Right lobe of liver (tissue), 6 donors: Measurements from ENCODE around the gene VAV2. TPM values are rescaled to one million over a fixed set of nuclear protein-coding genes. Genes with fewer than 3 reads are reported as not detected.

Experiments used
- ATAC-seq, 4 donors: fragments of 200-7000 bp; cut with Tn5 transposase; one replicate each; pipeline ENCODE4 v1.9.1; 2020; ENCODE audit warnings: mild to moderate bottlenecking in 4 of 4, moderate library complexity in 4 of 4
- DNase-seq, 3 donors: peaks; one replicate each; pipeline ENCODE4 v3.0.0-alpha.2; 2020
- H3K27ac ChIP-seq, 3 donors: fragments of 200-600 bp; one replicate each; pipeline ENCODE4 v1.8.0; 2022
- H3K27me3 ChIP-seq, 2 donors: fragments of 200-600 bp; one replicate each; pipeline ENCODE4 v1.8.0; 2022
- H3K36me3 ChIP-seq, 4 donors: fragments of 200-600 bp; sonication (generic) in 1 of 4; one replicate each; pipeline versions ENCODE4 v1.5.1 to v1.8.0; 2017 to 2022; ENCODE audit warnings: control low read depth in 1 of 4
- H3K4me1 ChIP-seq, 4 donors: fragments of 200-600 bp; sonication (generic) in 1 of 4; one replicate each; pipeline versions ENCODE4 v1.5.1 to v1.8.0; 2017 to 2022; ENCODE audit warnings: control low read depth in 1 of 4
- H3K4me3 ChIP-seq, 3 donors: fragments of 200-600 bp; one replicate each; pipeline ENCODE4 v1.8.0; 2022
- H3K9me3 ChIP-seq, 4 donors: fragments of 200-600 bp; sonication (generic) in 1 of 4; one replicate each; pipeline versions ENCODE4 v1.5.1 to v1.8.0; 2017 to 2022; ENCODE audit warnings: control low read depth in 1 of 4
- POLR2A ChIP-seq: fragments of 450-650 bp; IDR thresholded peaks from one replicate; pipeline ENCODE4 v1.6.1; 2017; ENCODE audit warnings: antibody characterized with exemption, mild to moderate bottlenecking
- WGBS: methylation state at CpG from one replicate; pipeline ENCODE4 v1.1.6; 2018; ENCODE audit warnings: low coverage, low lambda C conversion rate; ENCODE audit not compliant: insufficient coverage; ENCODE audit errors: missing lambda C conversion rate; 5-methylcytosine and 5-hydroxymethylcytosine counted together
- intact Hi-C, 2 donors: fragments of 100-400 bp; cut with DNase I; formaldehyde crosslinking; loops; one replicate each; pipeline versions ENCODE4 v1.11.2 to v1.14.1; 2022
- total RNA-seq, 6 experiments: library from RNA; depleted of rRNA in 2 of 6; stranded (reverse); fragments of >200 nt in 2 of 6; fragmentation: NEBNext Ultra II Directional in 3 of 6; extraction: Animal tissue kit (Norgen Biotek cat#: 25700) in 3 of 6; gene quantifications; one replicate each; pipeline versions ENCODE4 v1.1.0 to v1.2.4, GENCODE V29; 2016 to 2023
- TF ChIP-seq, protein P1 (sequence below), 4 donors: fragments of 200-600 bp in 3 of 4; fragments of 450-650 bp in 1 of 4; IDR thresholded peaks; one replicate each; pipeline versions ENCODE4 v1.5.1 to v1.8.0; 2016 to 2022; ENCODE audit warnings: antibody characterized with exemption in 4 of 4, mild to moderate bottlenecking in 2 of 4
- donor health status: DM: no; HTN: yes; CAD: no.
- donor health status: DM: no; HTN: no; CAD: no.
- donor health status: DM: no; HTN: no; CAD: no.
- donor health status: DM: no; HTN: yes; CAD: no.
- donor health status: DM: no; HTN: yes; CAD: no.

The VAV2 gene
- total RNA-seq, 6 experiments from 2014 or later: 30.1 to 44.3 (median 34.9) TPM

- Histone ChIP-seq H3K27me3 (no peaks in the 10 kb centered on the region), H3K4me1 (no peaks in the 10 kb centered on the region), H3K4me3 (no peak overlapping the region), H3K36me3 (no peaks in the 10 kb centered on the region), H3K9me3 (no peaks in the 10 kb centered on the region), H3K27ac (no peak overlapping the region)
- DNase-seq (no peak), ATAC-seq (no peak)
- intact Hi-C loops: loop anchor here (5.0 kb wide), 2 partner anchors 208 to 213 kb away; no protein-coding TSS in a partner anchor
- TF ChIP-seq POLR2A: no peak
- TF ChIP-seq, protein P1, sequence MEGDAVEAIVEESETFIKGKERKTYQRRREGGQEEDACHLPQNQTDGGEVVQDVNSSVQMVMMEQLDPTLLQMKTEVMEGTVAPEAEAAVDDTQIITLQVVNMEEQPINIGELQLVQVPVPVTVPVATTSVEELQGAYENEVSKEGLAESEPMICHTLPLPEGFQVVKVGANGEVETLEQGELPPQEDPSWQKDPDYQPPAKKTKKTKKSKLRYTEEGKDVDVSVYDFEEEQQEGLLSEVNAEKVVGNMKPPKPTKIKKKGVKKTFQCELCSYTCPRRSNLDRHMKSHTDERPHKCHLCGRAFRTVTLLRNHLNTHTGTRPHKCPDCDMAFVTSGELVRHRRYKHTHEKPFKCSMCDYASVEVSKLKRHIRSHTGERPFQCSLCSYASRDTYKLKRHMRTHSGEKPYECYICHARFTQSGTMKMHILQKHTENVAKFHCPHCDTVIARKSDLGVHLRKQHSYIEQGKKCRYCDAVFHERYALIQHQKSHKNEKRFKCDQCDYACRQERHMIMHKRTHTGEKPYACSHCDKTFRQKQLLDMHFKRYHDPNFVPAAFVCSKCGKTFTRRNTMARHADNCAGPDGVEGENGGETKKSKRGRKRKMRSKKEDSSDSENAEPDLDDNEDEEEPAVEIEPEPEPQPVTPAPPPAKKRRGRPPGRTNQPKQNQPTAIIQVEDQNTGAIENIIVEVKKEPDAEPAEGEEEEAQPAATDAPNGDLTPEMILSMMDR (IDR thresholded peaks at IDR 0.05): no peak
- 60% methylated on average over 1 of the region's 6 CpGs for WGBS
Measured at GRCh38 chr9:133999851-134000265, 7.7 kb upstream of the VAV2 start.

DNA sequence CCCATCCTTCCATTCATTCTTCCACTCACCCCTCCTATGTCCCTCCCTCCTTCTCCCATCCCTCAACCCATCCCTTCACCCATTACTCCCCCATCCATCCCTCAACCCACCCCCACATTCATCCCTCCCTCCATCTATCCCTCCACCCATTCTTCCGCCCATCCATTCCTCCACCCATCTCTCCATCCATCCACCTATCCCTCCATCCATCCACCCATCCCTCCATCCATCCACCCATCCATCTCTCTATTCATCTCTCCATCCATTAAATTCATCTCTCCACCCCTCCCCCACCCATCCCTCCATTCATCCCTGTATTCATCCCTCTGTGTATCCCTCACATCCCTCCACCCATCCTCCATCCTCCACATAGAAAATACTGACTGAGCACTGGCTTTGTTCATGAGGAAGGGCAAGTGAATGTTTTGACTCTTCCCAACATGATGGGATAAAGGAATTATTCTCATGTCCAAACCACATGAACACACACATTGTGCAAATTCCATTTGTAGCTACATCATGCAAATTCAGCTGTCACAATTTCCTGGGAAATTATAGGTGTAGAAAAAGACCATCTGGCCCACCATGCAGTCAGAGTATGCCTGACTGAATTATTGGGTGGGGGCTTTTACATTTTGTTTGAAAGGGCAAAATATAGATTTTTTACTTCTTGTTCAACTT lies 6.9 kb upstream of the VAV2 start:
- Histone ChIP-seq H3K4me3 (no peak overlapping the region), H3K9me3 (no peaks in the 10 kb centered on the region), H3K36me3 (no peaks in the 10 kb centered on the region), H3K4me1 (peaks cover 0 to 4% (median 1%) of the 10 kb centered on the region in 4 donors), H3K27me3 (no peaks in the 10 kb centered on the region), H3K27ac (no peak overlapping the region)
- TF ChIP-seq, protein P1 (IDR thresholded peaks at IDR 0.05): no peak
- TF ChIP-seq POLR2A: no peak
- 90% methylated on average over 1 of the region's 1 CpG for WGBS
- intact Hi-C loops: loop anchor here in 1 of 2 donors (5.0 kb wide), 1 partner anchor 207 kb away; no protein-coding TSS in a partner anchor
- ATAC-seq (no peak), DNase-seq (no peak)

DNA sequence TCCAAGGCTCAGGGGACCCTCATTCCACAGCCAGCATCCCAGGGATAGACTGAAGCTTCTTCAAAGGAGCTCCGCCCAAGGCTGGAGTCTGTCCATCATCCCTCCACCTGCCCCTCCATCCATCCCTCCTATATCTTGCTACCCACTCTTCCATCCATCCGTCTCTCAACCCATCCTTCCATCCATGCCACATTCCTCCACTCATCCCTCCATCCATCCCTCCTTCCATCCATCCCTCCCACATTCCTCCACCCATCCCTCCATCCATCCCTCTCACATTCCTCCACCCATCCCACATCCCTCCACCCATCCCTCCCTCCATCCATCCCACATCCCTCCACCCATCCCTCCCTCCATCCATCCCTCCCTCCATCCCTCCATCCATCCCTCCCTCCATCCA lies 5.5 kb upstream of the VAV2 start:
- no peaks in the 10 kb centered on the region for H3K9me3 ChIP-seq
- no peaks in the 10 kb centered on the region for H3K36me3 ChIP-seq
- no peak for DNase-seq
- TF ChIP-seq, protein P1 (IDR thresholded peaks at IDR 0.05): no peak
- no peak for TF ChIP-seq POLR2A
- H3K4me3 ChIP-seq: no peak overlapping the region
- intact Hi-C loops: loop anchor here in 1 of 2 donors (5.0 kb wide), 1 partner anchor 205 kb away; no protein-coding TSS in a partner anchor
- peaks cover 0 to 10% (median 5%) of the 10 kb centered on the region in 4 donors for H3K4me1 ChIP-seq
- WGBS: 74% methylated on average over 2 of the region's 2 CpGs
- H3K27ac ChIP-seq: no peak overlapping the region
- H3K27me3 ChIP-seq: no peaks in the 10 kb centered on the region
- no peak for ATAC-seq

- no peak for TF ChIP-seq POLR2A
- TF ChIP-seq, protein P1 (IDR thresholded peaks at IDR 0.05): no peak
Measured at GRCh38 chr9:133996531-133997520, 4.7 kb upstream of the VAV2 start.

More at GRCh38 chr9:133996531-133997520, 4.7 kb upstream of the VAV2 start:
- DNase-seq: no peak
- intact Hi-C loops: loop anchor here in 1 of 2 donors (5.0 kb wide), 1 partner anchor 205 kb away; no protein-coding TSS in a partner anchor
- Histone ChIP-seq H3K27me3 (no peaks in the 10 kb centered on the region), H3K4me3 (no peak overlapping the region), H3K9me3 (no peaks in the 10 kb centered on the region), H3K36me3 (no peaks in the 10 kb centered on the region), H3K27ac (no peak overlapping the region), H3K4me1 (peaks cover 0 to 10% (median 5%) of the 10 kb centered on the region in 4 donors)
- WGBS: 53% methylated on average over 15 of the region's 24 CpGs
- ATAC-seq: no peak
